HepG2 (cell line): Measurements from ENCODE around the gene SELENOH. TPM values are rescaled to one million over a fixed set of nuclear protein-coding genes. Genes with fewer than 3 reads are reported as not detected.

Source experiments
- AGO1 ChIP-seq: fragments of 200-400 bp; formaldehyde crosslinking; IDR thresholded peaks from 2 replicates; pipeline ENCODE4 v1.6.1; 2017; ENCODE audit warnings: mild to moderate bottlenecking, low read depth, low read length, moderate library complexity; ENCODE audit not compliant: poor library complexity, severe bottlenecking
- CEBPZ ChIP-seq: IDR thresholded peaks from 2 replicates; pipeline ENCODE4 v1.6.1; 2012; ENCODE audit warnings: low read length, improper control_type of control experiment
- CREB3 ChIP-seq: sonication (generic); formaldehyde crosslinking; IDR thresholded peaks from 2 replicates; pipeline ENCODE4 v1.5.0; 2020; ENCODE audit warnings: missing genetic modification reagents
- GABPA ChIP-seq, 2 experiments: IDR thresholded peaks; 2 replicates each; pipeline ENCODE4 v1.6.1; 2011 to 2016; ENCODE audit warnings: low read depth in 2 of 2, low read length in 1 of 2, missing biosample characterization in 1 of 2, missing genetic modification characterization in 1 of 2
- KLF15 ChIP-seq: sonication (generic); formaldehyde crosslinking; IDR thresholded peaks from 2 replicates; pipeline ENCODE4 v1.8.1; 2023; ENCODE audit warnings: borderline replicate concordance, mild to moderate bottlenecking, inconsistent platforms, missing genetic modification reagents, mixed read lengths
- MEIS2 ChIP-seq: sonication (generic); formaldehyde crosslinking; IDR thresholded peaks from 2 replicates; pipeline ENCODE4 v1.9.0; 2021; ENCODE audit warnings: mild to moderate bottlenecking, missing genetic modification reagents
- MTF2 ChIP-seq: sonication (generic); formaldehyde crosslinking; IDR thresholded peaks from 2 replicates; pipeline ENCODE4 v1.5.0; 2020; ENCODE audit warnings: missing genetic modification reagents, borderline replicate concordance
- RAD21 ChIP-seq: fragments of 450-650 bp; formaldehyde crosslinking; IDR thresholded peaks from 2 replicates; pipeline ENCODE4 v1.5.0; 2020; ENCODE audit warnings: mild to moderate bottlenecking
- SMAD9 ChIP-seq: sonication (generic); formaldehyde crosslinking; IDR thresholded peaks from 2 replicates; pipeline ENCODE4 v1.5.1; 2020; ENCODE audit warnings: mild to moderate bottlenecking, missing genetic modification reagents
- ZBTB39 ChIP-seq: sonication (generic); formaldehyde crosslinking; IDR thresholded peaks from 2 replicates; pipeline ENCODE4 v1.5.0; 2020; ENCODE audit warnings: missing genetic modification reagents
- ZFP36L2 ChIP-seq: sonication (generic); formaldehyde crosslinking; IDR thresholded peaks from 2 replicates; pipeline ENCODE4 v1.4.0; 2020; ENCODE audit warnings: missing genetic modification reagents
- ZNF225 ChIP-seq: sonication (generic); formaldehyde crosslinking; IDR thresholded peaks from 2 replicates; pipeline ENCODE4 v1.4.0; 2020; ENCODE audit warnings: mild to moderate bottlenecking, missing genetic modification reagents
- ZNF296 ChIP-seq: sonication (generic); formaldehyde crosslinking; conservative IDR thresholded peaks from 2 replicates; pipeline ENCODE4 v1.5.0; 2020; ENCODE audit warnings: mild to moderate bottlenecking, missing genetic modification reagents
- ZNF619 ChIP-seq: sonication (generic); formaldehyde crosslinking; IDR thresholded peaks from 2 replicates; pipeline ENCODE4 v1.4.0; 2020; ENCODE audit warnings: mild to moderate bottlenecking, missing genetic modification reagents
- ZNF704 ChIP-seq: sonication (generic); formaldehyde crosslinking; IDR thresholded peaks from 2 replicates; pipeline ENCODE4 v1.8.1; 2023; ENCODE audit warnings: mild to moderate bottlenecking, inconsistent platforms, moderate library complexity, missing genetic modification reagents, borderline replicate concordance
- ZNF850 ChIP-seq: sonication (generic); formaldehyde crosslinking; conservative IDR thresholded peaks from 2 replicates; pipeline ENCODE4 v1.9.0; 2021; ENCODE audit warnings: mild to moderate bottlenecking, missing genetic modification reagents
- polyA plus RNA-seq, 8 experiments: library from polyadenylated mRNA; depleted of rRNA in 3 of 8; stranded (reverse) in 7 of 8; unstranded in 1 of 8; fragments of >200 nt; fragmentation: Illumina TruSeq in 4 of 8; extraction: Trizol in 4 of 8; gene quantifications; 2 replicates each; pipeline versions ENCODE4 v1.2.1 to v1.2.3, GENCODE V29; 2011 to 2016; ENCODE audit warnings: low read depth in 4 of 8, missing spikeins in 1 of 8, mixed read lengths in 1 of 8; ENCODE audit not compliant: insufficient read depth in 1 of 8
- total RNA-seq, 5 experiments: library from RNA; depleted of rRNA; stranded (reverse); fragments of >200 nt; fragmentation: Illumina TruSeq; extraction: Trizol; gene quantifications; 2 replicates each; pipeline ENCODE4 v1.2.3, GENCODE V29; 2016; ENCODE audit warnings: low read depth in 1 of 5
- TF ChIP-seq, protein P1 (sequence below): sonication (generic); formaldehyde crosslinking; IDR thresholded peaks from 2 replicates; pipeline ENCODE4 v1.5.0; 2020; ENCODE audit warnings: mild to moderate bottlenecking, low read depth, missing genetic modification reagents, borderline replicate concordance

Gene SELENOH
- total and polyA plus RNA-seq, 2 of the 13 experiments (the other 11 are each of a cell fraction or from before 2014, with no cell fraction given): 27.2 to 77.4 TPM

DNA sequence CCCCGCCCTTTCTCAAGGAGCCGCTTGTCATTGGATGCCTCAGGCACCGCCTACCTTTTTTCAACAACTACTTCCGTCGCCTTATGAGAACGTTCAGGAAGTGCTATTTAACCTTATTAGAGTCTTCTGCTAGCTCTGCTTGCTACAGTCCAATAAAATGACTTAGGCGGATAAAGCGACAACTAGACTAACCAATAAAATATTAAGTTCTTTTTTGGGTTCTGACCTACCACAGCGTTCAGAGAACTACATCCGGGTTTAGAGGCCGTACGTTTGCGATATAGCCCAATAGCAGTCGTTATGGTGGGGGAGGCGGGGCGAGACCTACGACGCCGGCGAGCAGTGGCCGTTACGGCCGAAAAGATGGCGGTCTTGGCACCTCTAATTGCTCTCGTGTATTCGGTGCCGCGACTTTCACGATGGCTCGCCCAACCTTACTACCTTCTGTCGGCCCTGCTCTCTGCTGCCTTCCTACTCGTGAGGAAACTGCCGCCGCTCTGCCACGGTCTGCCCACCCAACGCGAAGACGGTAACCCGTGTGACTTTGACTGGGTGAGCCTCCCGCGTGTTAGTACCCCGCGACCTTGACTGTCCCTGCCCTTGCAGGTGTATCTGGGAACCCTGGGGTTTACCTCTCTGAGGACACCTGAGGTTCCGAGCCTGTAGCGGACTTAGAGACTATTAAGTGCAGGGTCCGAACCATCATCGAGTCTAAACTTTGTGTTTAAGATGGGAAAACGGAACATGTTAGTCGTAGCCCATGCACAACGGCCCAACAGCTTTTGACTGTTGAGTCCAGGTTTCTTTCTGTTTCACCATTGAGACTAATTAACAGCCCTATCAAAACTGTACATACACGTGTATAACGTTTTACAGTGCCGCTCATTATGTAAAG, 28.8 kb upstream of the SELENOH start, which contains the start of gene TMX2 (continued):
- TF ChIP-seq, protein P1, sequence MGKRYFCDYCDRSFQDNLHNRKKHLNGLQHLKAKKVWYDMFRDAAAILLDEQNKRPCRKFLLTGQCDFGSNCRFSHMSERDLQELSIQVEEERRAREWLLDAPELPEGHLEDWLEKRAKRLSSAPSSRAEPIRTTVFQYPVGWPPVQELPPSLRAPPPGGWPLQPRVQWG (CRISPR knock-in tag): no peak
- TF ChIP-seq RAD21 (no peak), ZNF296 (no peak), ZFP36L2 (no peak), GABPA (IDR thresholded peaks at IDR 0.05; ENCODE audit: low read depth, low read length) (peak; percentile 68), GABPA (CRISPR knock-in tag; IDR thresholded peaks at IDR 0.05; ENCODE audit: low read depth) (peak; percentile 97), ZNF704 (CRISPR knock-in tag) (no peak; the same call in 1 of the 2 replicates), MEIS2 (CRISPR knock-in tag) (no peak), MTF2 (CRISPR knock-in tag) (no peak), SMAD9 (CRISPR knock-in tag) (no peak), ZBTB39 (CRISPR knock-in tag) (no peak), ZNF850 (no peak), ZNF619 (peak; percentile 95; the same call in 1 of the 2 replicates), CEBPZ (peak; percentile 68), ZNF225 (CRISPR knock-in tag) (peak; percentile 94), CREB3 (no peak), KLF15 (CRISPR knock-in tag) (peak; percentile 51; the same call in 1 of the 2 replicates), AGO1 (no peak)
